T-helper 1 cell (primary cell): Measurements from ENCODE around the gene ZNF587.
"Not testable (repeated sequence)": the region's sequence is repeated elsewhere in the genome, so short reads cannot be mapped to it uniquely, and the experiment has no call there.

ENCODE experiments used
- DNase-seq, 5 donors: peaks; one replicate each; pipeline ENCODE4 v3.0.0-alpha.2; 2012 to 2020

ZNF587 gene

DNA sequence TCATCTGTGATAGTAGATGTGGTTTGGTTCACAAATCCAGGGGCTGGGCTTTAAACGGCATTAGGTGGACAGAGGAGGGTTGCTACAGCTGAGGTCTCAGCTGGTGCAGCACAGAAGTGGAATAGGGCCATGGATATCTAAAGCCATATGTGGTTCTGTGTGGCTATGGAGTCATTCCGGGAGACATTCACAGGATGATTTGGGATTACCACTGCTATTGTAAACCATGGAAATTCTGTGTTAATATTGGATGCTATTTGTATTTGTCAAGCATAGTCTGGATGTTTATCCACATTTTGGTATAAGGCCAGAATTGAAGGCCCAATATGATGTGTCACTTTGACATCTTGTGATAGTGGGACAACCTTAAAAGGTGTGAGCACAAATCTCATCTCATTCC, 26.5 kb upstream of the ZNF587 start:
- not testable (repeated sequence) for DNase-seq

DNA sequence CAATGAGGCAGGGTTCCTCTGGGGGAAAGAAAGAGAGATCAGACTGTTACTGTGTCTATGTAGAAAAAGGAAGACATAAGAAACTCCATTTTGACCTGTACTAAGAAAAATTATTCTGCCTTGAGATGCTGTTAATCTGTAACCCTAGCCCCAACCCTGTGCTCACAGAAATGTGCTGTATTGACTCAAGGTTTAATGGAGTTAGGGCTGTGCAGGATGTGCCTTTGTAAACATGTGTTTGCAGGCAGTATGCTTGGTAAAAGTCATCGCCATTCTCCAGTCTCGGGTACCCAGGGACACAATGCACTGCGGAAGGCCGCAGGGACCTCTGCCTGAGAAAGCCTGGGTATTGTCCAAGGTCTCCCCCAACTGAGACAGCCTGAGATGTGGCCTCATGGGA, 26.1 kb upstream of the ZNF587 start:
- not testable (repeated sequence) for DNase-seq

DNA sequence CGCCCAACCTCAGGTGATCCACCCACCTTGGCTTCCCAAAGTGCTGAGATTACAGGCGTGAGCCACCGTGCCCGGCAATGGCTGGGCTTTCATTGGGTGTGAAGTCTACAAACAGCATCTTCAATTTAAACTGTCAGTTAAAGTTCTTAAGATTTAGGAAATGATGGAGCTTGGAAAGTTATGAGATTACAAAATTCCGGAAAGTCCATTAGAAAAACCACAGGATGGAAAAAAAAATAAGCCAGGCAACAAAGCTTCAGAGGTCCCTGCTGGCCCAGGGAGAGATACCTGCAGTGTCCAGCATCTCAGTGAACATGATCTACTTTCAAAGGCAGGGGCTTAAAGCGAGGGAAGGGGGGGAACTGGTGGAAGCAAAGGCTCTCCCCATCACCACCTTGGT, 24.1 kb upstream of the ZNF587 start:
- DNase-seq, result no peak

DNA sequence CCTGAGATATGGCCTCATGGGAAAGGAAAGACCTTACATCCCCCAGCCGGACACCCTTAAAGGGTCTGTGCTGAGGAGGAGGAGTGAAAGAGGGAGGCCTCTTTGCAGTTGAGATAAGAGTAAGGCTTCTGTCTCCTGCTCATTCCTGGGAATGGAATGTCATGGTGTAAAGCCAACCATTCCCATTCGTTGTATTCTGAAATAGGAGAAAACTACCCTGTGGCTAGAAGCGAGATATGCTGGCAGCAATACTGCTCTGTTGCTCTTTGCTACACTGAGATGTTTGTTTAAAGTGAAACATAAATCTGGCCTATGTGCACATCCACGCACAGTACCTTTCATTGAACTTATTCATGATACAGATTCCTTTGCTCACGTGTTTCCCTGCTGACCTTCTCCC, 20.3 kb upstream of the ZNF587 start:
- no peak for DNase-seq

DNA sequence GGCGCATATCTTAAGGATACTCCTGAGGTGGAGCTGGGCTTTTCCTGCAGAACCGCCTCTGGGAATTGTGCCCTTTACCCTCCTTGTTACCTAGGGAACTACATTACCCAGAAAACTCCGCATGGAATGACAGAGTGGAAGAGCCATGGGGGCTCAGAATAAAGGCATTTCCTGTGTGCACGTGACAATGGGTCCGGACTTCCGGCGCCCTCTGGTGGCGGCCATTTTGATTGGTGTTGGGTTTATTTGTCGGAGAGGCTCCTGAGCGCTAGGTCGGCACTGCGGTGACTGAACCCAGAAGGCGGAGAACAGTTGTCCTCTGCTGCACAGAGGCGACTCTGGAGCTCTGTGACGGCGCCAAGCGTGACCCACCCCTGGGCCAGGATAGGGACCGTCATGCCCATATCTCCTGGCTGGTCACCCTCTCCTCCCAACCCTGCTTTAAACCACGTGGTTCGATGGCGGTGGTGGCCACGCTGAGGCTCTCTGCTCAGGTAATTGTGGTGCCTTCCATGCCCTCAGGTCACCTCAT, 19.5 kb upstream of the ZNF587 start, which contains the start of gene ZNF587B:
Gene ZNF587B, plus strand, starts transcription at position 229 of the 532 bp plus-strand sequence. Its CDS starts 230 bp downstream, at position 459.
- peak in 1 of 5 donors; percentile 17 for DNase-seq

DNA sequence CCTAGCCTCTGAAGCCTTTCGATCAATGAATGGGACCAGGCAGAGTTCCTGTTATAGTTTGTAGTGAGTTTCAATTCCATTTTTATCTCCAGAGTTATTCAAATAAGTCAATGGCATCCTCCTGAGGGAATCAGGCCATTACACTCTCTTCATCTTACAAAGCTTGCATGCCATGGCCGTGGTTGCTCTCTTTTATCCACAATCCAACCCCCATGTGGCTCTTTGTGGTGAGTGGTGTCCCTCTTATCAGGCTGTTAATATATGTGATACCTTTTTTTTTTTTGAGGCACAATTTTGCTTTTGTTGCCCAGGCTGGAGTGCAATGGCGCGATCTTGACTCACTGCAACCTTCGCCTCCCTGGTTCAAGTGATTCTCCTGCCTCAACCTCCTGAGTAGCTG, 12.7 kb upstream of the ZNF587 start:
- DNase-seq, result not testable (repeated sequence)

DNA sequence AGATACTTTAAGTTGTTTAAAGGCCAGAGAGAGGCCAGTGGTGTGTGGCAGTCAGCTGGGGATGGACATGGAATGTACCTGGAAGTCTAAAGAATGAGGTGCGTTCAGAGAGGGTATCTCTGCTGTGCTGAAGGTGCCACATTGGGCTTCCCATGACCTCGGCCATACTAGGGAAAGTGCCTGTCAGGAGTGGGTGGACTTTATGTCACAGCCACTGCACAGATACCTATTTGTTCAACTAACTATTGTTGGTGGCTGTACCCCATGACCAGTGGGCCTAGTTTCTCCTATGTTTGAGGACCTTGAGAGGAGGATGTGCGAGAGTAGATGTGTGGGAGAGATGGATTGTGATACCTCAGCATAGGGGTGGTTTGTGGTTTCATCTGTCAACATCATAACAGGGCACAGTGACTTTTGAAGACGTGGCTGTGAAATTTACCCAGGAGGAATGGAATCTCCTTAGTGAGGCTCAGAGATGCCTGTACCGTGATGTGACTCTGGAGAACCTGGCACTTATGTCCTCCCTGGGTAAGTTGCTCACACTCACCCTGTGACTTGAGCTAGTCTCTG, 11.0 kb upstream of the ZNF587 start:
- not testable (repeated sequence) for DNase-seq

DNA sequence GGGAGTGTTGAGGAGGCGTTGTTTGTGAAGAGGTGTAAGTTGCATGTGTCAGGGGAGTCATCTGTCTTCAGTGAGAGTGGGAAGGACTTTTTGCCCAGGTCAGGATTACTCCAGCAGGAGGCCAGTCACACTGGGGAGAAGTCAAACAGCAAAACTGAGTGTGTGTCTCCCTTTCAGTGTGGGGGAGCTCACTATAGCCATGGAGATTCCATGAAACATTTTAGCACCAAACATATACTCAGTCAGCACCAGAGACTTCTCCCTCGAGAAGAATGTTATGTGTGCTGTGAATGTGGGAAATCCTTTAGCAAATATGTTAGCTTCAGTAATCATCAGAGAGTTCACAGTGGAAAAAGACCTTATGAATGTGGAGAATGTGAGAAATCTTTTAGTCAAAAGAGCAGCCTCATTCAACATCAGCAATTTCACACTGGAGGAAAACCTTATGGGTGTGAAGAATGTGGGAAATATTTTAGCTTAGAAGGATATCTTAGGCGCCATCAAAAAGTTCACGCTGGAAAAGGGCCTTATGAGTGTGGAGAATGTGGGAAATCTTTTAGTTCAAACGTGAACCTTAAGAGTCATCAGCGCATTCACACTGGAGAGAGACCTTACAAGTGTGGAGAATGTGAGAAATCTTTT, 8.4 kb upstream of the ZNF587 start:
- DNase-seq, result no peak

DNA sequence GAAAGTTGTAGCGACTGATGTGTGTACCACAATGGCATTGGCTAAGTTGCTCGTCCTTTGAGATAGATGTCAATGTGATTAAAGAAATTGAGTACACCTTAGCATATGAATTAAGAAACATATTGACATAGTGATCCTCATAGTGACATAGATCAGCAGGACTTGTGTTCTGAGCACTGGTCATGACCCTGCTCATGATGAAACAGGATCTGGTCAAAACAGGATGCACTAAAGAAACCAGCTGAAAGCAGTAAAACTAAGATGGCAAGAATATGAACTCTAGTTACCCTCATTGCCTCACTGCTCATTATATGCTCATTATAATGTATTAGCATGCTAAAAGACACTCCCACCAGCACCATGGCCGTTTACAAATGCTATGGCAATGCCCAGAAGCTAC, 2.5 kb upstream of the ZNF587 start:
- not testable (repeated sequence) for DNase-seq

DNA sequence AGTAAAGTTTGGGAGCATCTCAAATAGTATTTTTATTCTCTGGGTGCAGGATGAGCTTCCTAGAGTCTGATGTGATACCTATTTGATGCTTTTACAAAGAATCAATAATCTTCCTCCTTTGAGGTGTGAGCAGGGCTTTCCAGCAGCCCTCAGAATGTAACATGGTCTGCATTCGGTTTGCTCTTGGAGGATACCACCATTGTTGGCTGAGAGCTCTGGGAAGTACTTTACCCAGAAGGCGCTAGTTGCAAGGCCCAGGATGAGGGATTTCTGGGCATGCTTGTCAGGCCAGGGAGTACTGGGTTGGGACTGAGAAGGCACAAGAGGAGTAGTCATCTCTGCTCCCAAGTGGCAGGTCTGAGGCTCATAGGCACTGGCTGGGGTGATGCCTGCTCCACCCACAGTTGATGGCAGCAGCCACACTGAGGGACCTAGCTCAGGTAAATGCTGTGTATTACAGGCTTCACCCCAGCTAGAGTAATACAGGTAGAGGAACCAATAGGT, 445 bp upstream of the ZNF587 start:
- DNase-seq, result not testable (repeated sequence)

DNA sequence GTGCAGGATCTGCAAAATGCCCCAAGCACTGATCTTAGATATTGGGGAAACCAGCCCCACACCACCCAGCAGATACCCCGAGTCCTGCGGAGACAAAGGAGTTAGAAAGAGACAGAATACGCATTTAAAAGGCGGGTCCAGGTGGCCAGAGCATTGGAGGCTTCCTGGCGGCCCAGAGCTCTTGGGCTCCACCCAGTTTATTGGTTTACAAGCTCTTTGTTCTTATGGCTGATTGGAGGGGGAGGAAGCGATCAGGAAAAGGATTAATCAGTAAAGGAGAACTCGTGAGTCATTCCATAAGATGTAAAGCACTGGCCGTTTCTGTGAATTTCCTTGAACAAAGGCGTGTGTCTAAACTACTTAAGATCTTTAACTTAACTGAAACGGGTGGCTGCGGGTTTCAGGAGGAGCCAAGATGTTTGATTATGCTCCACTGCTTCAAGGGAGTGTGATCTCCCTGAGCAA, 926 bp downstream of the ZNF587 start:
- no peak for DNase-seq

DNA sequence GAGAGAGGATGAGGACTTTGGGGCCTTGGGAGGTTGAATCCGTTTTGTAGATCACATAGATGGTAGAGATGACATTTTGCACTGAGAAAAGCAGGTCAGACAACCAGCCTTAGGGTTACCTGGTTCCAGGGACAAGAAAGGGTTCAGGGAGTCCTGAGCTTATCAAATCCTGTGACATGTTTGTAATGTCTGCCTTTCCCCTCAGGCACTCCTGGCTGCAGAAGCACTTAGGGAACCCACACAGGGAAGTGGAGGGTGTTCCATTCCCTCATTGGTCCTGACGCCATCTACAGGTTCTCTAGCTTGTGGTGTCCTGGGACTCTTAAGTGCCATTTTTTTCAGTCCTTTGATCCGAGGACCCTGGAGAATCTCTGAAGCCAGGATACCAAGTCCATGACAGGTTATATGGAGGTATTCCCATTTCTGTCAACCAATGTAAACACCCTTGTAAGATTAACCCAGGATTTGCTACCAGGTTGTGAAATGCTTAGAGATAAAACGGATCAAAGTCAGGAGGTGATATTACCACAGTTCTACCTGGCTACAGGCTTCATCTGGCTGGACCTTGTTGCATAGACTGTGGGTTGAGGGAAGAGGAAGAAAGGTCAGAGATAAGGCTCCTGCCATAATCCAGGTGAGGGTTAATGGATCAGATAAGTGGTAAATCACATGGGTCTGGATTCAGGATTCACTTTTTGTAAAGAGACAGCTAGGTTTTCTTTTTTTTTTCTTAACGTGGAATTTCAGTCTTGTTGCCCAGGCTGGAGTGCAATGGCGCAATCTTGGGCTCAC, 2.3 kb downstream of the ZNF587 start:
- not testable (repeated sequence) for DNase-seq

DNA sequence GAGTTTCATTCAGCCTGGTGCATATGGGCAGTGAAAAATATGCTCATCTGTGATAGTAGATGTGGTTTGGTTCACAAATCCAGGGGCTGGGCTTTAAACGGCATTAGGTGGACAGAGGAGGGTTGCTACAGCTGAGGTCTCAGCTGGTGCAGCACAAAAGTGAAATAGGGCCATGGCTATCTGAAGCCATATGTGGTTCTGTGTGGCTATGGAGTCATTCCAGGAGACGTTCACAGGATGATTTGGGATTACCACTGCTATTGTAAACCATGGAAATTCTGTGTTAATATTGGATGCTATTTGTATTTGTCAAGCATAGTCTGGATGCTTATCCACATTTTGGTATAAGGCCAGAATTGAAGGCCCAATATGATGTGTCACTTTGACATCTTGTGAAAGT, 4.5 kb downstream of the ZNF587 start:
- DNase-seq, result not testable (repeated sequence)

DNA sequence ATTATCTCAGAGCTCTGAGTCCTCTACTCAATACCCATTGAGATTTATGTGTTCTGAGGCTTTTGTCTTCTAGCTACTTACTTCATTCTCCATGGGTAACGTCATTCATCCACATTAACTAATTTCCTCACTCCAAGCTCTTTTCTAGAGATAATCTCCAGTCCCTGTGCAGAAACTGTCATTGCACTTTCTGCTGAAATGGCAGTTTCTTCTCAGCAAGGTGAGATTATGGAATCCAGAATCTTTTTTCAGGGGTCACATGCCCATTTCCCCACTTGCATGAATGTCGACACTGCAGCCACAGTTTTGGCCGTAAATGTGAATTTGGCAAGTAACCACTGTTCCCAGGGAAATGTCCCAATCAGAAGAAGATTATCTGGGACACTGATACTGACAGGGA, 12.7 kb downstream of the ZNF587 start:
- DNase-seq, result not testable (repeated sequence)

DNA sequence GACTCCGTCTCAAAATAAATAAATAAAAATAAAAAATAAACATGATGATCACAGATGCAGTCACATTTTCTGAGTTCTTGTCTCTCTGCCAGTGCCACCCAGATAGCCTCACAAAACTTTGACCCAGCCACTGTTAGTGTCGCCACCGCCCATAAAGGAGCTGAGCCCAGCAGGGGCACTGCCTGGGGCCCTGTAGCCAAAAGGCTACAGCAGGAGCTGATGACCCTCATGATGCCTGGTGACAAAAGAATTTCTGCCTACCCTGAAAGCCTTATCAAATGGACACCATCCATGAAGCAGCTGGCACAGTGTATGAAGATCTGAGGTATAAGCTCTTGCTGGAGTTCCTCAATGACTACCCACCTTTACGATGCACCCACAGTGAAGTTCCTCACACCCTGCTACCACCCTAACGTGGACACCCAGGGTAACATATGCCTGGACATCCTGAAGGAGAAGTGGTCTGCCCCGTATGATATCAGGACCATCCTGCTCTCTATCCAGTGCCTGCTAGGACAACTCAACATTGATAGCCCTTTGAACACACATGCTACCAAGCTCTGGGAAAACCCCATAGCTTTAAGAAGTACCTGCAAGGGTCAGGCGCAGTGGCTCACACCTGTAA, 18.3 kb downstream of the ZNF587 start:
- DNase-seq, result no peak

DNA sequence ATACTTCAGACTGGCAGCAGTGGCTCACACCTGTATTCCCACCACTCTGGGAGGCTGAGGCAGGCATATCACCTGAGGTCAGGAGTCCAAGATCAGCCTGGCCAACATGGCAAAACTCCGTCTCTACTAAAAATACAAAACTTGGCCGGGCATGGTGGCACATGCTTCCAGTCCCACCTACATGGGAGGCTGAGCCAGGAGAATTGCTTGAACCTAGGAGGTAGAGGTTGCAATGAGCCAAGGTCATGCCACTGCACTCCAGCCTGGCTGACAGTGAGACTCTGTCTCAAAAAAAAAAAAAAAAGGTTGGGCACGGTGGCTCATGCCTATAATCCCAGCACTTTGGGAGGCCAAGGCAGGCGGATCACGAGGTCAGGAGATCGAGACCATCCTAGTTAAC, 20.0 kb downstream of the ZNF587 start:
- not testable (repeated sequence) for DNase-seq

DNA sequence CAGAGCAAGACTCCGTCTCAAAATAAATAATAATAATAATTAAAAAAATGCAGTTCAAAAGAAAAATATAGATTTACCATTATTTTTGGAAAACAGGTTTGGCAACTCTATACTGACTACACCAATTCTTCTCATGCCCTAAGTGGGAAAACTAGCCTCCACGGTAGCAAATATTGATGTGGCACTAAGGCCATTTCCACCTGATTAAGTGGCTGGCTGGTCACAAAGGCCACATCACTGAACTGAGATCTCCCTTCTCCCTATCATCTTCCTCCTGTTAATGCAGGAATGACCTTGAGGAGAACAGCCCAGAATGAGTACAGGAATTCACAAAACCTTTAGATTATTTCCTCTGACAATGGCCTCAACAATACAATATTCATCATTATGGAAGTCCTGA, 20.6 kb downstream of the ZNF587 start:
- no peak for DNase-seq

DNA sequence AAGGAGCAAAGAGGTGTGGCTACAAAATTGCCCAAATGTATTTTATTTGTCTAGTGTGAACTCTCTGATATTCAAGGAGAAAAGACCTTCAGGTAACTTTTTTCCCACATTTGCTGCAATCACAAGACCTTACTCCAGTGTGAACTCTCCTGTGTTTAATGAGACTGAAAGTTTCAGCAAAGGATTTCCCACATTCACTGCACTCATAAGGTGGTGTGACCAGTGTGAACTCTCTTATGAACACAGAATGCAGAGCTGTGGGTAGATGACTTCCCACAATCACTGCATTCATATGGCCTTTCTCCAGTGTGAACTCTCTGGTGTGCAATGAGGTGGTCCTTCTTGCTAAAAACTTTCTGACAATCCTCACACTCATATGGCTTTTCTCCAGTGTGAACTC, 22.8 kb downstream of the ZNF587 start:
- DNase-seq, result no peak

DNA sequence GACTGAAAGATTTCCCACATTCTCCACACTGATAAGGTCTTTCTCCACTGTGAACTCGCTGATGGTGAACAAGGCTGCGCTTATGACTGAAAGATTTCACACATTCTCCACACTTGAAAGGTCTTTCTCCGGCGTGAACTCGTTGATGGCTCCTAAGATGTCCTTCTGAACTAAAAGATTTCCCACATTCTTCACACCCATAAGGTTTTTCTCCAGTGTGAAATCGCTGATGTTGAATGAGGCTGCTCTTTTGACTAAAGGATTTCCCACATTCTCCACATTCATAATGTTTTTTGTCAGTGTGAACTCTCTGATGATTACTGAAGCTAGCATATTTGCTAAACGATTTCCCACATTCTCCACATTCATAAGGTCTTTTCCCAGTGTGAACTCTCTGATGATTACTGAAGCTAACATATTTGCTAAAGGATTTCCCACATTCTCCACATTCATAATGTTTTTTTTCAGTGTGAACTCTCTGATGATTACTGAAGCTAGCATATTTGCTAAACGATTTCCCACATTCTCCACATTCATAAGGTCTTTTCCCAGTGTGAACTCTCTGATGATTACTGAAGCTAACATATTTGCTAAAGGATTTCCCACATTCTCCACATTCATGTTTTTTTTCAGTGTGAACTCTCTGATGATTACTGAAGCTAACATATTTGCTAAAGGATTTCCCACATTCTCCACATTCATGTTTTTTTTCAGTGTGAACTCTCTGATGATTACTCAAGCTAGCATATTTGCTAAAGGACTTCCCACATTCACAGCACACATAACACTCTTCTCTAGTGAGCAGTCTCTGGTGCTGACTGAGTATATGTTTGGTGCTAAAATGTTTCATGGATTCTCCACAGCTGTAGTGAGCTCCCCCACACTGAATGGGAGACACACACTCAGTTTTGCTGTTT, 24.5 kb downstream of the ZNF587 start:
- DNase-seq, result not testable (repeated sequence)

DNA sequence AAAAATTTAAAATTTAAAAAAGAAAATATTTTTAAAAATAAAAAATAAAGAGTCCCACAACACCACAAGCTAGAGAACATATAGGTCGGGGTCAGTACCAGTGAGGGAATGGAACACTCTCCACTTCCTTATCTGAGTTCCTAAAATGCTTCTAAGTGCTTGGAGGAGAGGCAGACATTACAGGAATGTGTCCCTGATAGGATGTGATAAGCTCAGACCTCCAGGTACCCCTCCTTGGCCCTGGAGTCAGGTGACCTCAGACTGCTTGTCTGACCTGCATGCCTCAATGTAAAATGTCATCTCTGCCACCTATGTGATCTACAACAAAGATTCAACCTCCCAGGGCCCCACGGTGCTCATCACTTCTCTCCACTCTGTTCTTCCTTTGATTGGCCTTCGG, 36.4 kb downstream of the ZNF587 start:
- DNase-seq, result no peak

DNA sequence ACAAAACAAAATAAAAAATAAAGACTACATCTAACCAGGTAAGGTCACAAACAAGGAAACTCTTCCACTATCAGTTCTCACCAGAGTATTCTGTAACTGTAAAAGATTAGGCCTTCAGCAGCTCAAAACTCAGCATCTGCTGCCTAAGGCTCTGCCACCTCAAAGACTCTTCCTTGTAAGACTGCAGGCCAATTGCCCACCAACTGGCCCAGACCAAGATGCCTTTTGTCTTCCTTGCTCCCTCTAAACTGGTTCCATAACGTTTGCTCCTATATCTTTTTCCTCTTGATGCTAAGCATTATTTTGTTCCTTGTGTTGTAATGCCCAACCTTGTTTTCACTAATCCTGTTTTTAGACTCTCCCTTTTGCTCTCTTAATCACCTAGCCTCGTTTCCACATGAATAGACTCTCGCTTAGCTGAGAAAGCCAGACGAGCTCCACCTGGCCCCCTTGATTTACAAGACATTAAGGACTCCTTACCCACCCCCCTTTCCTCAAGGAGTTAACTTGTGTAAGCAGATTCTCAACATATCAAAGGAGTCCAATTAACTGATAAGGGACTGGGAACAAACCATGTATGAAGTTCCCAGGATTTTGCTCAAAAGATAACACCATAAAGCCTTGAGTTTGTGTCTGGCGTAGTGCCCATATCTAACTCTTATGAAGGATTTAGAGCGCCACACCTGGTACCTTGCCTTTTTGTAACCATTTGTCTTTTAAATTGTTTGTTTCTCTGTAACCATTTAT, 37.7 kb downstream of the ZNF587 start:
- no peak for DNase-seq
